ENCODE measurements around the gene ZNF385B.
A peak's percentile ranks its signal among the peaks of the same experiment; 100 is the strongest.

GRCh38 chr2:179909845-179910734 is 48.7 kb upstream of the ZNF385B start:
- TF ChIP-seq CTCF (IDR thresholded peaks at IDR 0.05; ENCODE audit: low read depth, low read length, missing input control) (no peak), RAD21 (IDR thresholded peaks at IDR 0.05) (peak; percentile 25 to 44), ATF3 (IDR thresholded peaks at IDR 0.05) (no peak), REST (IDR thresholded peaks at IDR 0.05) (peak; percentile 47), TAF1 (conservative IDR thresholded peaks at IDR 0.05) (no peak), GABPA (IDR thresholded peaks at IDR 0.05 in 1 of 2, conservative IDR thresholded peaks at IDR 0.05 in 1 of 2) (peak in 1 of 2 donors; percentile 21)
